ENCODE data around the gene PRLR.
A peak's percentile ranks its signal among the peaks of the same experiment; 100 is the strongest.

The PRLR gene

GRCh38 chr5:35209862-35210261 is 20.4 kb downstream of the PRLR start:
- H3K4me3 ChIP-seq (ENCODE audit: low read length) = no peak overlapping the region
- no peak for TF ChIP-seq CTCF (IDR thresholded peaks at IDR 0.05; ENCODE audit: insufficient read depth, low read depth, low read length, missing control alignments)
- no peak for DNase-seq (ENCODE audit: low read depth)

DNA sequence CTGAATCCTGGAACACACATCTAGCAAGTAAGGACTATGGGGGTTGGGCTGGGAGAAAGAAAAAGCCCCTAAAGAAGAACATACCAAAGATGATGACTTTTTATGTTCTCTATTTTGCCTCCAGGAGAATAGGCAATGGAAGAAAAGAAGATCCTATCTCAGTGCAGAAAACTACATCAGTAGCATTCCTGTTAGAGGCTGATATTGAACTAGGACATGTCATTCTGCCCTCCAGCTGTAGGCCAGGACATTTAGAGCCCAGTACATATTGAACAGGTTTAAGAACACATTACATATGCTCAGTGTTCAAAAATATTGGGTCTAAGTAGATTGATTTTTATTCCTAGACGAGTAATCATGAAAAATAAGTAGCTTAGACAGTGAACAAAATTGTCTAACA is 24.7 kb downstream of the PRLR start:
- H3K4me3 ChIP-seq (ENCODE audit: low read length) = no peak overlapping the region
- TF ChIP-seq CTCF (IDR thresholded peaks at IDR 0.05; ENCODE audit: insufficient read depth, low read depth, low read length, missing control alignments) = no peak
- DNase-seq (ENCODE audit: low read depth) = no peak

- H3K4me3 ChIP-seq (ENCODE audit: low read length) = no peak overlapping the region
- no peak for DNase-seq (ENCODE audit: low read depth)
- TF ChIP-seq CTCF (IDR thresholded peaks at IDR 0.05; ENCODE audit: insufficient read depth, low read depth, low read length, missing control alignments) = no peak
Observed at GRCh38 chr5:35205186-35205585, 25.1 kb downstream of the PRLR start.

DNA sequence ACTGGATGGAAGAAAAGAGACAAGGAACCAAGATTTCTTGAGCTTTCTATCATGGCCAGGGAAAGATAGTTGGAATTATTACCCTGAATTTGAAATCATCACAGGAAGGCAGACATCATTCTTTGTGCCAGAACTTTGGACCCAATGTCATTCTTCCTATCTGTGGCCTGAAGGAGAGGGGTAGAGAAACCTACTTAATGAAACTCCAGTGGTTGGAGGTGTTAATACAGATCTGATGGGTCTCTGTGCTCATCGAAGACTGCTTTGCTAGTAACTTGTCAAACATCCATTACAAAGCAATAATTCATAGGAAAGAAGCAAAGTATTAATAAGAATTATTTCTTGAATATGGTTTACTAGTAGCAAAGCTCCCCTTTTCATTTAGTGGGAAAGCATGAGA is 26.9 kb downstream of the PRLR start:
- H3K4me3 ChIP-seq (ENCODE audit: low read length) = no peak overlapping the region
- DNase-seq (ENCODE audit: low read depth) = no peak
- TF ChIP-seq CTCF (IDR thresholded peaks at IDR 0.05; ENCODE audit: insufficient read depth, low read depth, low read length, missing control alignments) = no peak

DNA sequence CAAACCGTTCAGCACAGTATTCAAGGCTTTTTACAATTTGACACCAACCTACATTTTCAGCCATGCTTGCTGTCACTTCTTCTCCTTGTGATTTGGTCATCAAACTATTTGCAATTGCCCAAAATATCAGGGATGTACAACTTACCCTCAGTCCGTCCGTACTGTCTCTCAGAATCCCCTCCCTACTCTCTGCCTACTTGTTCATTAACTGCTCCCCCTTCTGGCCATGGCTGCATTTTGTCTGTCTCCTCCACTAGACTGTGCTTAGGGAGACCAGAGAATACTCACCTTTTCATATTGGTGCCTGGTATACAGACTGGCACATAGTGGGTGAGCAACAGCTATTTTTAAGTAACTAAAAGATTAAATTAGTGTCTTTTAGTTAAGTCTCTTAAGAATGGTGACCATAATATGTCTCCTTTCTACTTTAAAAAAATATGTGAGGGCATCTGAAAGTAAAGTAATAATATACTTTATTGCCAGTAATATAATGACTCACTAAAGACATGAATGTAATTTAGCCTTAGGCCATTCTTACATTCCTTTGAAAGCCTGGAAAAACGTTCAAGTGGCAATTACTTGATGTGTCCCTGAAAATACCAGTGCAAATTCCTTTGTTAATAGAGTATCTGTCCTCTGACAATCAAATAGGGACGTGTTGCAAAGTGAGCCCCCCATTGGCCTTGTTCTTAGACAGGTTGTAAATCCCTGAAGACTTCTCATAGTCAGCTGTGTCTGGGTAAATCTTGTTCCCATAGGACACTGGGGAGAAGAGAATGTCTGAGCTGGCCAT is 27.8 kb downstream of the PRLR start:
- TF ChIP-seq CTCF (IDR thresholded peaks at IDR 0.05; ENCODE audit: insufficient read depth, low read depth, low read length, missing control alignments) = peak; percentile 30
- DNase-seq (ENCODE audit: low read depth) = peak; percentile 29
- no peak overlapping the region for H3K4me3 ChIP-seq (ENCODE audit: low read length)

DNA sequence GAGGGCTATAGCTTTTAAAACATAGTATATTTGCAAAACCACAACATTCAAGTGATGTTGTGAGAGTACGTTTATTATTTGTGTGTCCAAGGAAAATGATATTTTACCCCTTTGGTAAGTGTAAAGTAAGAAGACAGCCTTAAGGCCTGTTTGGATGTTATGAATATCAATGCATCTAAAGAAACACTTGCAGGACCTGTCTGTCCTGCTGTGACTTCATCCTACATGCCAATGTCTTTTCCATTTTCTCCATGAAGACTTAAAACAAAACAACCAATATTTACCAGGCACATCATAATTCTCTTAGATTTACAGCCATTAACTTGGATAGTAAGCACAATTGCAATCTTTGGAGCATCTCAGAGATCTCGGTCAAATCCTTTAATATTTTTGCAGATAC is 29.0 kb downstream of the PRLR start:
- TF ChIP-seq CTCF (IDR thresholded peaks at IDR 0.05; ENCODE audit: insufficient read depth, low read depth, low read length, missing control alignments) = no peak
- H3K4me3 ChIP-seq (ENCODE audit: low read length) = no peak overlapping the region
- DNase-seq (ENCODE audit: low read depth) = no peak

- no peak for TF ChIP-seq CTCF (IDR thresholded peaks at IDR 0.05; ENCODE audit: insufficient read depth, low read depth, low read length, missing control alignments)
- H3K4me3 ChIP-seq (ENCODE audit: low read length) = no peak overlapping the region
- no peak for DNase-seq (ENCODE audit: low read depth)
Observed at GRCh38 chr5:35199886-35200285, 30.4 kb downstream of the PRLR start.
